ENCODE results near the gene METTL26. TPM values are rescaled to one million over a fixed set of nuclear protein-coding genes. Genes with fewer than 3 reads are reported as not detected.

METTL26 gene
- polyA plus RNA-seq, 1 experiment = 105 TPM

DNA sequence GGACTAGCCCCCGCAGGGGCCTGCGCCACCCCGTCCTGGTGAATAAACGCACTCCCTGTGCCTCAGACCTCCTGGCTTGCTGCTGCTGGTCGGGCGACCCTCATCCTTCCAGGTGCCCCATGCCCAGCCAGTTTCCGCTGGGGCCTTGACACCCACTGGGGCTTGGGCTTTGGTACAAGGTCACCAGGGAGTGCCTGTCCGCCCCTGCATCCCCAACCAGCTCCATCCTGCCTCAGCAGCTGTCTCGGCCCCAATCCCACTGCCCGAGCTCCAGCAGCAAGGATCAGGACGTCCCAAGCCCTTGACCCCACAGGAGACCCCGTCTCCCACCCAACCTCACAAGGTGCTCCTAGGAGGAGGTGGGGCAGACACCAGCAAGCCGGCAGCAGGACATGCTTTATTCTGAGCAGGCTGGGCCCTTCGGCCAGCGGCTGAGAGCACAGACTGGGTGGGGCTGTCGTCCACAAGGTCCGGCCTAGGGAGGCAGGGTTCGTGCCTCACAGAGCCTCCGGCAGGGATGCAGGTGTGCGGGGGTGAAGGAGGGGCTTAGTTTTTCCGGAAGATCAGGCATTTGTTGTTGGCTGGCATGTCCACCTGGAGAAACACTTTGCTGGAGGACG lies 1.9 kb downstream of the METTL26 start:
- Histone ChIP-seq H3K36me3 (ENCODE audit: control insufficient read depth, insufficient read depth, low read length) (peaks cover 12% of the 10 kb centered on the region), H3K4me3 (ENCODE audit: low read depth, low read length) (no peak overlapping the region), H3K27me3 (ENCODE audit: control insufficient read depth, insufficient read depth, low read length) (no peaks in the 10 kb centered on the region)
- no peak for DNase-seq (ENCODE audit: low read depth)
- POLR2A ChIA-PET = interaction anchor here (0.5 kb wide), 1 partner anchor 45 kb away, joined by 14 read pairs; no protein-coding TSS in a partner anchor
- TF ChIP-seq, protein P1, sequence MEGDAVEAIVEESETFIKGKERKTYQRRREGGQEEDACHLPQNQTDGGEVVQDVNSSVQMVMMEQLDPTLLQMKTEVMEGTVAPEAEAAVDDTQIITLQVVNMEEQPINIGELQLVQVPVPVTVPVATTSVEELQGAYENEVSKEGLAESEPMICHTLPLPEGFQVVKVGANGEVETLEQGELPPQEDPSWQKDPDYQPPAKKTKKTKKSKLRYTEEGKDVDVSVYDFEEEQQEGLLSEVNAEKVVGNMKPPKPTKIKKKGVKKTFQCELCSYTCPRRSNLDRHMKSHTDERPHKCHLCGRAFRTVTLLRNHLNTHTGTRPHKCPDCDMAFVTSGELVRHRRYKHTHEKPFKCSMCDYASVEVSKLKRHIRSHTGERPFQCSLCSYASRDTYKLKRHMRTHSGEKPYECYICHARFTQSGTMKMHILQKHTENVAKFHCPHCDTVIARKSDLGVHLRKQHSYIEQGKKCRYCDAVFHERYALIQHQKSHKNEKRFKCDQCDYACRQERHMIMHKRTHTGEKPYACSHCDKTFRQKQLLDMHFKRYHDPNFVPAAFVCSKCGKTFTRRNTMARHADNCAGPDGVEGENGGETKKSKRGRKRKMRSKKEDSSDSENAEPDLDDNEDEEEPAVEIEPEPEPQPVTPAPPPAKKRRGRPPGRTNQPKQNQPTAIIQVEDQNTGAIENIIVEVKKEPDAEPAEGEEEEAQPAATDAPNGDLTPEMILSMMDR (IDR thresholded peaks at IDR 0.05; ENCODE audit: insufficient read depth, low read depth, low read length) = no peak
- CTCF ChIA-PET = interaction anchor here (1.2 kb wide), 1 partner anchor 14 kb away, joined by 4 read pairs; no protein-coding TSS in a partner anchor

DNA sequence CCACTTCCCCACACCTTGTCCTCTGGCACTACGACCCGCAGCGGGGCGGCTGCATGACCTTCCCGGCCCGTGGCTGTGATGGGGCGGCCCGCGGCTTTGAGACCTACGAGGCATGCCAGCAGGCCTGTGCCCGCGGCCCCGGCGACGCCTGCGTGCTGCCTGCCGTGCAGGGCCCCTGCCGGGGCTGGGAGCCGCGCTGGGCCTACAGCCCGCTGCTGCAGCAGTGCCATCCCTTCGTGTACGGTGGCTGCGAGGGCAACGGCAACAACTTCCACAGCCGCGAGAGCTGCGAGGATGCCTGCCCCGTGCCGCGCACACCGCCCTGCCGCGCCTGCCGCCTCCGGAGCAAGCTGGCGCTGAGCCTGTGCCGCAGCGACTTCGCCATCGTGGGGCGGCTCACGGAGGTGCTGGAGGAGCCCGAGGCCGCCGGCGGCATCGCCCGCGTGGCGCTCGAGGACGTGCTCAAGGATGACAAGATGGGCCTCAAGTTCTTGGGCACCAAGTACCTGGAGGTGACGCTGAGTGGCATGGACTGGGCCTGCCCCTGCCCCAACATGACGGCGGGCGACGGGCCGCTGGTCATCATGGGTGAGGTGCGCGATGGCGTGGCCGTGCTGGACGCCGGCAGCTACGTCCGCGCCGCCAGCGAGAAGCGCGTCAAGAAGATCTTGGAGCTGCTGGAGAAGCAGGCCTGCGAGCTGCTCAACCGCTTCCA lies 2.6 kb downstream of the METTL26 start:
- TF ChIP-seq, protein P1 (IDR thresholded peaks at IDR 0.05; ENCODE audit: insufficient read depth, low read depth, low read length) = no peak
- Histone ChIP-seq H3K4me3 (ENCODE audit: low read depth, low read length) (no peak overlapping the region), H3K36me3 (ENCODE audit: control insufficient read depth, insufficient read depth, low read length) (peaks cover 12% of the 10 kb centered on the region), H3K27me3 (ENCODE audit: control insufficient read depth, insufficient read depth, low read length) (no peaks in the 10 kb centered on the region)
- CTCF ChIA-PET = interaction anchor here (1.2 kb wide), 1 partner anchor 14 kb away, joined by 4 read pairs; no protein-coding TSS in a partner anchor
- POLR2A ChIA-PET = interaction anchor here (0.5 kb wide), 1 partner anchor 46 kb away, joined by 14 read pairs; no protein-coding TSS in a partner anchor
- no peak for DNase-seq (ENCODE audit: low read depth)

DNA sequence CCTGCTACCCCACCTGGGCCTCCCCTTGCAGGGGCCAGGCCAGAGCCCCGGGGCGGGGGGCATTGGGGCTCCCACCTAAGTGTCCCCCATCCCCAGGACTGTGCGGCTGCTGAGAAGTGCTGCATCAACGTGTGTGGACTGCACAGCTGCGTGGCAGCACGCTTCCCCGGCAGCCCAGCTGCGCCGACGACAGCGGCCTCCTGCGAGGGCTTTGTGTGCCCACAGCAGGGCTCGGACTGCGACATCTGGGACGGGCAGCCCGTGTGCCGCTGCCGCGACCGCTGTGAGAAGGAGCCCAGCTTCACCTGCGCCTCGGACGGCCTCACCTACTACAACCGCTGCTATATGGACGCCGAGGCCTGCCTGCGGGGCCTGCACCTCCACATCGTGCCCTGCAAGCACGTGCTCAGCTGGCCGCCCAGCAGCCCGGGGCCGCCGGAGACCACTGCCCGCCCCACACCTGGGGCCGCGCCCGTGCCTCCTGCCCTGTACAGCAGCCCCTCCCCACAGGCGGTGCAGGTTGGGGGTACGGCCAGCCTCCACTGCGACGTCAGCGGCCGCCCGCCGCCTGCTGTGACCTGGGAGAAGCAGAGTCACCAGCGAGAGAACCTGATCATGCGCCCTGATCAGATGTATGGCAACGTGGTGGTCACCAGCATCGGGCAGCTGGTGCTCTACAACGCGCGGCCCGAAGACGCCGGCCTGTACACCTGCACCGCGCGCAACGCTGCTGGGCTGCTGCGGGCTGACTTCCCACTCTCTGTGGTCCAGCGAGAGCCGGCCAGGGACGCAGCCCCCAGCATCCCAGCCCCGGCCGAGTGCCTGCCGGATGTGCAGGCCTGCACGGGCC lies 3.4 kb downstream of the METTL26 start:
- no peak for DNase-seq (ENCODE audit: low read depth)
- TF ChIP-seq, protein P1 (IDR thresholded peaks at IDR 0.05; ENCODE audit: insufficient read depth, low read depth, low read length) = no peak
- H3K27me3 ChIP-seq (ENCODE audit: control insufficient read depth, insufficient read depth, low read length) = no peaks in the 10 kb centered on the region
- peaks cover 14% of the 10 kb centered on the region for H3K36me3 ChIP-seq (ENCODE audit: control insufficient read depth, insufficient read depth, low read length)
- no peak overlapping the region for H3K4me3 ChIP-seq (ENCODE audit: low read depth, low read length)
- ChIA-PET CTCF (interaction anchor here (1.2 kb wide), 1 partner anchor 15 kb away, joined by 4 read pairs; no protein-coding TSS in a partner anchor), POLR2A (no interaction called here)

DNA sequence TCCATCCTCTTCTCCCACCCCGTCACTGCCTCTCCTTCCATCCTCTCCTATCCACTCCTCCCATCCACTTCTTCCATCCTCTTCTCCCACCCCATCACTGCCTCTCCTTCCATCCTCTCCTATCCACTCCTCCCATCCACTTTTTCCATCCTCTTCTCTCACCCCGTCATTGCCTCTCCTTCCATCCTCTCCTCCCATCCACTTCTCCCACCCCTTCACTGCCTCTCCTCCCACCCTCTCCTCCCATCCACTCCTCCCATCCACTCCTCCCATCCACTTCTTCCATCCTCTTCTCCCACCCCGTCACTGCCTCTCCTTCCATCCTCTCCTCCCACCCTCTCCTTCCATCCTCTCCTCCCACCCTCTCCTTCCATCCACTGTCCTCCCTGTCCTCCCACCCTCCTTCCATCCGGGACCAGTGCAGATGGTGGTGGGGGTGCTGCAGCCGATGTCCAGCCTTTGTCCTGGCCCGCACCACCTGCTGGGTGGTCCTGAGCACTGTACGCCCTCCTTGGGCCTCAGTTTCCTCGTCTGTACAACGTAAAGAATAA lies 4.2 kb downstream of the METTL26 start:
- TF ChIP-seq, protein P1 (IDR thresholded peaks at IDR 0.05; ENCODE audit: insufficient read depth, low read depth, low read length) = no peak
- no peak for DNase-seq (ENCODE audit: low read depth)
- CTCF ChIA-PET = no interaction called here
- Histone ChIP-seq H3K27me3 (ENCODE audit: control insufficient read depth, insufficient read depth, low read length) (no peaks in the 10 kb centered on the region), H3K4me3 (ENCODE audit: low read depth, low read length) (no peak overlapping the region), H3K36me3 (ENCODE audit: control insufficient read depth, insufficient read depth, low read length) (peaks cover 17% of the 10 kb centered on the region)
- POLR2A ChIA-PET = no interaction called here

Measured in BJ (cell line).